Type B pancreatic cell (in vitro differentiated cells): ENCODE measurements around the gene WNT9B. TPM values are rescaled to one million over a fixed set of nuclear protein-coding genes. Genes with fewer than 3 reads are reported as not detected.

Experiments
- DNase-seq: peaks from one replicate; pipeline ENCODE4 v3.0.0; 2021; ENCODE audit warnings: mixed read lengths; ENCODE audit not compliant: unreplicated experiment; ENCODE audit errors: extremely low spot score
- H3K27ac Mint-ChIP-seq: 2 replicates; pipeline ENCODE4 v1.8.0; 2021; ENCODE audit warnings: mild to moderate bottlenecking, mixed read lengths
- H3K27me3 Mint-ChIP-seq: 2 replicates; pipeline ENCODE4 v1.8.0; 2021; ENCODE audit warnings: mixed read lengths
- H3K36me3 Mint-ChIP-seq: 2 replicates; pipeline ENCODE4 v1.8.0; 2021; ENCODE audit warnings: mixed read lengths
- H3K4me1 Mint-ChIP-seq: one replicate; pipeline ENCODE4 v1.8.0; 2021; ENCODE audit warnings: mixed read lengths; ENCODE audit not compliant: unreplicated experiment
- H3K4me3 Mint-ChIP-seq: 2 replicates; pipeline ENCODE4 v1.8.0; 2021; ENCODE audit warnings: mild to moderate bottlenecking, mixed read lengths
- H3K9me3 Mint-ChIP-seq: 2 replicates; pipeline ENCODE4 v1.8.0; 2021; ENCODE audit warnings: mixed read lengths
- total RNA-seq: library from RNA; stranded (reverse); gene quantifications from 2 replicates; pipeline ENCODE4 v1.2.1, GENCODE V29; 2021; ENCODE audit warnings: low replicate concordance
- TF ChIP-seq, protein P1 (sequence below): fragments of 200-600 bp; sonication (generic); conservative IDR thresholded peaks from 2 replicates; pipeline ENCODE4 v1.5.0; 2021; ENCODE audit warnings: antibody characterized with exemption, mild to moderate bottlenecking

WNT9B gene
- total RNA-seq, 1 donor from 2014 or later: 0.89 TPM

DNA sequence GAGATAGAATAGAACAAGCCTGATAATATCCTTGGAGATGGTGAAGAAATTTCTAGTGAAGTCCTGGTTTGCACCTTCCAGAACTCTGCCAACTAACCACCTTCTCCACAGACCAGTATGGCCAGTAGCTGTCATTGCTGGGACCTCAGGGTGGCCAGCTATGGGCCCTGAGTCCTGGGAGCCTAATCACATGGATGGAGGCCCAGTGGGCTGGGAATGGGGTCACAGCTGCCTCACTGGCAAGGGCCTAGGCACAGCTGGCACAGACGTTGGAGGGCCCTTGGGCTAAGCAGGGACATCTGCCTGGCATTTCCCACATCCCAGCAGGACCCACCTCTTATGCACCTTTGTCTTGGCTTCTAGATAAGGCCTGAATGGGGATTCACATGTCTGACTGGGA lies 25.3 kb upstream of the WNT9B start:
- H3K4me3 Mint-ChIP-seq: no peak overlapping the region
- peaks cover 4% of the 10 kb centered on the region for H3K4me1 Mint-ChIP-seq
- H3K27ac Mint-ChIP-seq: no peak overlapping the region
- TF ChIP-seq, protein P1, sequence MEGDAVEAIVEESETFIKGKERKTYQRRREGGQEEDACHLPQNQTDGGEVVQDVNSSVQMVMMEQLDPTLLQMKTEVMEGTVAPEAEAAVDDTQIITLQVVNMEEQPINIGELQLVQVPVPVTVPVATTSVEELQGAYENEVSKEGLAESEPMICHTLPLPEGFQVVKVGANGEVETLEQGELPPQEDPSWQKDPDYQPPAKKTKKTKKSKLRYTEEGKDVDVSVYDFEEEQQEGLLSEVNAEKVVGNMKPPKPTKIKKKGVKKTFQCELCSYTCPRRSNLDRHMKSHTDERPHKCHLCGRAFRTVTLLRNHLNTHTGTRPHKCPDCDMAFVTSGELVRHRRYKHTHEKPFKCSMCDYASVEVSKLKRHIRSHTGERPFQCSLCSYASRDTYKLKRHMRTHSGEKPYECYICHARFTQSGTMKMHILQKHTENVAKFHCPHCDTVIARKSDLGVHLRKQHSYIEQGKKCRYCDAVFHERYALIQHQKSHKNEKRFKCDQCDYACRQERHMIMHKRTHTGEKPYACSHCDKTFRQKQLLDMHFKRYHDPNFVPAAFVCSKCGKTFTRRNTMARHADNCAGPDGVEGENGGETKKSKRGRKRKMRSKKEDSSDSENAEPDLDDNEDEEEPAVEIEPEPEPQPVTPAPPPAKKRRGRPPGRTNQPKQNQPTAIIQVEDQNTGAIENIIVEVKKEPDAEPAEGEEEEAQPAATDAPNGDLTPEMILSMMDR: no peak
- DNase-seq: no peak
- H3K9me3 Mint-ChIP-seq: no peaks in the 10 kb centered on the region
- H3K36me3 Mint-ChIP-seq: no peaks in the 10 kb centered on the region
- peaks cover 20% of the 10 kb centered on the region for H3K27me3 Mint-ChIP-seq

DNA sequence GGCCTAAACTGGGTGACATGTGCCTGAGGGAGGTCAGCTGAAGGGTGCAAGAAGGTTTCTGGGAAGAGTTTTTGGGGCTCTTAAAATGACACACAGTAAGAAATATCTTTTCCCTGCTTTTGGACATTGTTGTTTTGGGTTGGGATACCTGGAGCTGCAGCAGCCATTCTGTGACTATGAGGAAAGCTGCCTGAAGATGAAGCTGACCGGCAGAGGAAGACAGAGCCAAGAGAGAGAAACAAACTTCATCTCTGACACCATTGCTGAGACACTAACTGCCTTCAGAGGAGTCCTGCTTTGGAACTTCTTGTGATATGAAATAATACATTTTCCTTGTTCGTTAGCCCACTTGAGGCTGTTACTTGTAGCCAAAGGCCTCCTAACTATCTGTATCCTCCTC lies 24.1 kb upstream of the WNT9B start:
- Mint-ChIP-seq H3K9me3 (no peaks in the 10 kb centered on the region), H3K4me1 (peaks cover 7% of the 10 kb centered on the region), H3K27me3 (peaks cover 11% of the 10 kb centered on the region), H3K4me3 (no peak overlapping the region), H3K36me3 (no peaks in the 10 kb centered on the region), H3K27ac (no peak overlapping the region)
- no peak for DNase-seq
- TF ChIP-seq, protein P1: no peak

DNA sequence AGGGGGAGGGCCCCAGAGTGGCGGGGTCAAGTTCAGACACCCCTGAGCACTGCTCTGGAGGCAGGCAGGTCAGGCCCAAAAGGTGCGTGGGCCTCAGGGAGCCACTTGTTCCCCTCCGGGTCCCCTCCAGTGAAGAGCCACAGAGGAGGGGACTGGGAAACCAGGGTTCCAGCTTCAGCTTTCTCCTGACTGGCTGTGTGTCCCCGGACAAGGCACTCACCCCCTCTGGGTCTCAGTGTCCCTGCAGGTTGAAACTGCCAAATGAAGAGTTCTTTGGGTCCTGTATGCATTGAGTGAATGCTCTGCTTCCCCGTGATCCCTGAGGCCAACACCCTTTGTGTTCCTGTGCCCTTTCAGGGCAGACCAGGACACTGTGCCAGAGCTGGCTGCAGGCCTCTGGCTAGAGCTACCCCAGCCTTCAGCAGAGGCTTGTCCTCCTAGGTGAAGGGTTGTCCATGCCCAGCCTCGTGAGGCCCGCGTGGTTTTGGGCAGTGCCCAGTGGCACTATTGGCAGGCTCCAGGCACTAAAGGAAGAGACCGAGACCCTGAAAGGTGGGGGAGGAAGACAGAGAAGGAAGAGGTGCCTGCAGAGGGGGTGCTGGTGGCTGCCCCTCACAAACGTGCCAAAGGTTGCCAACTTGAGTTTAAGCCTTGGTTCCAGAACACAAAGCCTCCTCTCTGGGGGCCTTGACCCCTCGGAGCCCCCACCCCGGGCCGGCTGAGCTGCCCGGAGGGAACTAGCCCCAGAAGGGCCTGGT lies 19.6 kb upstream of the WNT9B start:
- TF ChIP-seq, protein P1: no peak
- no peak for DNase-seq
- no peak overlapping the region for H3K4me3 Mint-ChIP-seq
- H3K27ac Mint-ChIP-seq: no peak overlapping the region
- H3K9me3 Mint-ChIP-seq: no peaks in the 10 kb centered on the region
- no peaks in the 10 kb centered on the region for H3K36me3 Mint-ChIP-seq
- peaks cover 34% of the 10 kb centered on the region for H3K4me1 Mint-ChIP-seq
- peaks cover 13% of the 10 kb centered on the region for H3K27me3 Mint-ChIP-seq

DNA sequence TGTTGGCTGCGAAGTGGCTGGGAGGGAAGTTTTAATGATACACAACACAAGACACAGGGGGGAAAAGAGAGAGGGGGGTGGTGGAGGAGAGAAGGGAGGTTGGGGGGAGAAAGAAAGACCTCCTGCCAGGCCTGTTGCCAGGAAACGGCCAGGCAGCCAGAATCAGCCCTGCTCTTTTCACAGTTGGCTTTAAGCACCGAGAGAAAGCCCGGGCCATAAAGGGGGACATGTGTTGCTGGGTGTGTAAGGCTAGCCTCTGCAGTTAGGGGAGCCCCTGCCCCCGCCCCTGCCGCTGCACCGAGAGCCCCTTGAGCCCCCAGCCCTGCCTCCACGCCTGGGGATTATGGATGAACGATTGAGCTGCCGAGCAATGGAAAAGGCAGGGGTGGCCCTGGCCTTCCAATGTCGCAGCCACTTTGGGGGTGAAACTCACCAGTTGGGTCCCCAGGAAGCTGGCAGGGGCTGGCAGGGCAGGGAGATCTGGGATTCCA lies 19.0 kb upstream of the WNT9B start:
- H3K27me3 Mint-ChIP-seq: peaks cover 13% of the 10 kb centered on the region
- H3K4me1 Mint-ChIP-seq: peaks cover 34% of the 10 kb centered on the region
- no peaks in the 10 kb centered on the region for H3K9me3 Mint-ChIP-seq
- no peaks in the 10 kb centered on the region for H3K36me3 Mint-ChIP-seq
- no peak for DNase-seq
- no peak overlapping the region for H3K4me3 Mint-ChIP-seq
- H3K27ac Mint-ChIP-seq: no peak overlapping the region
- TF ChIP-seq, protein P1: no peak

DNA sequence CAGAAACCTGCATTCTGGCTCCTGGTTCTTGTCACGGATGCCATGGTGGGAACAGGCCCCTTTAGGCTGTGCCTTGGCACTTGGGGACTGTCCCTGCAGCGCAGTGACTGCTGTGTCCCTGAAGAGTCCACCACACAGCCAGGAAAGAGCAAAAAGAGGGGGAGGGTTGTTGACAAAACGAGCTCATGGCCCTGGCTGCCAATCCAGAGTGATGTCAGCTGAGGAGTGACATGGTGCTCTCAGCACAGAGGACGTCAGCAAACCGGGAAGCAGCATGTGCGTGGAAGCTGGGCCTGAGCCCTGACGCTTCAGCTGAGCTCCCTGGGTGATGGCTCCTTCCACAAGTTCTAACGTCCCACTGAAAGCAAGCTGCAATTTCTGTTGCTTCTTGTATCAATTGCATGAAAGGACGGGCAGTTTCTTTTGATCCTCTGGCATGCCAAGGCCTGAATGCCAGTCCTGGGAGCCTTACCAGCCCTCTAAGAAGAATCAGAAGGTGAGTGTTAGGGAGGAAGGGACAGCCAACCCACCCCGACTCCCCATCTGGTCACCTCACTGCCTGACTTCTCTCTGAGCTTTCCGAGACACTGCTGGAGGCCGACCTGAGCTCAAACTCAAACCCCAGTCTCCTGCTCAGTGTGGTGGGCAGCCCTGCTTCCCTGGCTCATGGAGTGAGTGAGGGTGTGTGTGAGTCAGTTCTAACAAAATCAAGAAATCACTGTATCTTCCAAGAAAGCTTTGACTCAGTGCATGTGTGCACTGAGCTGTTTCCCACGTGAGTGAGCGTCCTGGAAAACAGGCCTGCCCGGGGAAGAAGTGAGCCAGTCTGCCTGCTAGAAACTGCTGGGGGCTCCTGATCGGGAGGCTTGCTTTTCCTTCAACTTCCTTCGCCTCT lies 18.2 kb upstream of the WNT9B start:
- H3K36me3 Mint-ChIP-seq: no peaks in the 10 kb centered on the region
- no peak for DNase-seq
- H3K27ac Mint-ChIP-seq: no peak overlapping the region
- H3K9me3 Mint-ChIP-seq: no peaks in the 10 kb centered on the region
- H3K27me3 Mint-ChIP-seq: peaks cover 13% of the 10 kb centered on the region
- peaks cover 34% of the 10 kb centered on the region for H3K4me1 Mint-ChIP-seq
- no peak overlapping the region for H3K4me3 Mint-ChIP-seq
- TF ChIP-seq, protein P1: no peak
